Endothelial cell of umbilical vein (primary cell): ENCODE data around the gene USP12. TPM values are rescaled to one million over a fixed set of nuclear protein-coding genes. Genes with fewer than 3 reads are reported as not detected.

Experiments used
- BruUV-seq: library from RNA; stranded (reverse); fragments of 400-500 nt; replicated peaks from 2 replicates; lab custom pipeline; 2021; lab: Mats Ljungman, UMichigan
- CTCF ChIA-PET: fragments of 300-600, 350-600 bp; sonication (Branson Sonifier 250); formaldehyde crosslinking; loops from one replicate; lab custom pipeline; 2021; ENCODE audit warnings: antibody characterized with exemption, inconsistent platforms; lab: Charles Lee
- POLR2A ChIA-PET: fragments of 300-600, 350-600 bp; sonication (Branson Sonifier 250); formaldehyde crosslinking; loops from one replicate; lab custom pipeline; 2021; ENCODE audit warnings: antibody characterized with exemption, inconsistent platforms; lab: Charles Lee
- DNase-seq: peaks from one replicate; pipeline ENCODE4 v3.0.0-alpha.2; 2011; ENCODE audit warnings: low read depth, low spot score
- FAIRE-seq: peaks from 2 replicates; lab custom pipeline; 2011; peaks lifted over from hg19 to GRCh38; lab: Jason Lieb, UNC
- H2AFZ ChIP-seq: 2 replicates; pipeline ENCODE4 v1.6.0; 2012; ENCODE audit warnings: low read depth, low read length, control low read depth, inconsistent platforms
- H3K27ac ChIP-seq: 2 replicates; pipeline ENCODE4 v1.5.1; 2011; ENCODE audit warnings: low read depth, mild to moderate bottlenecking, control low read depth, low read length, moderate library complexity; ENCODE audit not compliant: insufficient read depth
- H3K27me3 ChIP-seq, 2 experiments: 2 replicates each; pipeline versions ENCODE4 v1.6.0 to v1.6.1; 2011; ENCODE audit warnings: low read length in 2 of 2, mixed read lengths in 1 of 2; ENCODE audit not compliant: control insufficient read depth in 2 of 2, insufficient read depth in 2 of 2
- H3K36me3 ChIP-seq, 2 experiments: 2 replicates in 1 of 2; 3 replicates in 1 of 2; pipeline ENCODE4 v1.5.1; 2011; ENCODE audit warnings: low read length in 2 of 2, mild to moderate bottlenecking in 1 of 2, moderate library complexity in 1 of 2; ENCODE audit not compliant: control insufficient read depth in 2 of 2, insufficient read depth in 2 of 2; ENCODE audit errors: extremely low read depth in 1 of 2
- H3K4me1 ChIP-seq: 3 replicates; pipeline ENCODE4 v1.5.1; 2011; ENCODE audit warnings: mild to moderate bottlenecking, low read length; ENCODE audit not compliant: control insufficient read depth, insufficient read depth; ENCODE audit errors: extremely low read depth
- H3K4me2 ChIP-seq: 2 replicates; pipeline ENCODE4 v1.6.1; 2011; ENCODE audit warnings: low read length, control low read depth, mixed read lengths; ENCODE audit not compliant: insufficient read depth
- H3K4me3 ChIP-seq, 3 experiments: fragments of 200-600 bp in 1 of 3; sonication (generic), shearing (Covaris generic) in 1 of 3; replicated peaks in 1 of 3; 2 replicates each; pipeline ENCODE4 v1.5.1; 2011 to 2016; ENCODE audit warnings: control low read depth in 3 of 3, low read length in 3 of 3, mild to moderate bottlenecking in 2 of 3, inconsistent platforms in 1 of 3, low read depth in 1 of 3, moderate library complexity in 1 of 3; ENCODE audit not compliant: insufficient read depth in 1 of 3
- H3K79me2 ChIP-seq: 2 replicates; pipeline ENCODE4 v1.6.0; 2012; ENCODE audit warnings: low read length, inconsistent platforms; ENCODE audit not compliant: control insufficient read depth, insufficient read depth
- H3K9ac ChIP-seq: replicated peaks from 2 replicates; pipeline ENCODE3; 2011; ENCODE audit warnings: low read length, control low read depth; ENCODE audit not compliant: insufficient read depth; ENCODE audit errors: extremely low read depth
- H3K9me1 ChIP-seq: replicated peaks from 3 replicates; pipeline ENCODE4 v1.6.0; 2011; ENCODE audit warnings: mild to moderate bottlenecking, low read length; ENCODE audit not compliant: control insufficient read depth, insufficient read depth; ENCODE audit errors: extremely low read depth
- H3K9me3 ChIP-seq: replicated peaks from 2 replicates; pipeline ENCODE4 v1.5.1; 2012; ENCODE audit warnings: low read length, inconsistent platforms; ENCODE audit not compliant: control insufficient read depth, insufficient read depth
- H4K20me1 ChIP-seq: replicated peaks from 2 replicates; pipeline ENCODE3; 2011; ENCODE audit warnings: mild to moderate bottlenecking, low read length; ENCODE audit not compliant: control insufficient read depth, insufficient read depth; ENCODE audit errors: extremely low read depth
- CTCF ChIP-seq, 2 donors: IDR thresholded peaks; 1 replicate in 1 of 2; 2 replicates in 1 of 2; pipeline ENCODE4 v1.5.1; 2011; ENCODE audit warnings: low read length in 2 of 2, mild to moderate bottlenecking in 2 of 2, moderate library complexity in 2 of 2, control low read depth in 1 of 2, inconsistent platforms in 1 of 2, low read depth in 1 of 2; ENCODE audit not compliant: insufficient read depth in 1 of 2; ENCODE audit errors: extremely low read depth in 1 of 2
- EZH2 ChIP-seq: IDR thresholded peaks from 2 replicates; pipeline ENCODE4 v1.6.1; 2012; ENCODE audit warnings: borderline replicate concordance, low read depth, mild to moderate bottlenecking, moderate library complexity, low read length, inconsistent platforms; ENCODE audit not compliant: severe bottlenecking
- FOS ChIP-seq: IDR thresholded peaks from 2 replicates; pipeline ENCODE4 v1.6.1; 2011; ENCODE audit warnings: mild to moderate bottlenecking, low read length, moderate library complexity, borderline replicate concordance; ENCODE audit not compliant: insufficient read depth
- GATA2 ChIP-seq: IDR thresholded peaks from 2 replicates; pipeline ENCODE4 v1.7.0; 2011; ENCODE audit warnings: low read depth, mild to moderate bottlenecking, moderate library complexity, mixed read lengths, low read length; ENCODE audit not compliant: insufficient read length, insufficient read depth
- JUN ChIP-seq: IDR thresholded peaks from 2 replicates; pipeline ENCODE4 v1.6.1; 2011; ENCODE audit warnings: borderline replicate concordance, low read depth; ENCODE audit not compliant: insufficient read length, insufficient read depth
- MAX ChIP-seq: IDR thresholded peaks from 2 replicates; pipeline ENCODE4 v1.6.1; 2011; ENCODE audit not compliant: insufficient read depth, insufficient read length
- MYC ChIP-seq: IDR thresholded peaks from one replicate; pipeline ENCODE4 v1.6.1; 2011; ENCODE audit warnings: mild to moderate bottlenecking, low read depth, low read length
- POLR2A ChIP-seq: IDR thresholded peaks from 2 replicates; pipeline ENCODE4 v1.6.1; 2012; ENCODE audit warnings: low read depth, mild to moderate bottlenecking, control low read depth, low read length
- POLR2AphosphoS5 ChIP-seq: IDR thresholded peaks from 2 replicates; pipeline ENCODE4 v1.6.1; 2012; ENCODE audit warnings: low read depth, mild to moderate bottlenecking, control low read depth, low read length, moderate library complexity; ENCODE audit not compliant: insufficient read depth
- dilution Hi-C: fragments of 300-500 bp; cut with MboI; formaldehyde crosslinking; loops from one replicate; pipeline ENCODE4 v1.15.0; 2019; ENCODE audit warnings: low sequenced_read_pairs; ENCODE audit not compliant: extremely low pct_ligation_motif_present
- intact Hi-C: fragments of 100-400 bp; cut with micrococcal nuclease; formaldehyde crosslinking; loops from one replicate; pipeline ENCODE4 v1.10.0; 2022
- polyA plus RNA-seq, 4 experiments: library from polyadenylated mRNA; depleted of rRNA in 3 of 4; stranded (reverse) in 3 of 4; unstranded in 1 of 4; fragments of >200 nt; gene quantifications; 2 replicates each; pipeline versions ENCODE4 v1.2.1 to v1.2.3, GENCODE V29; 2011 to 2012; ENCODE audit warnings: missing spikeins in 1 of 4
- total RNA-seq: library from RNA; stranded (reverse); gene quantifications from 2 replicates; pipeline ENCODE4 v1.2.3, GENCODE V29; 2021

Gene USP12
- total and polyA plus RNA-seq, 2 donors (not counting 3 experiments of a cell fraction or from before 2014, with no cell fraction given) = 6.2 to 33.4 TPM

- peaks cover 94% of the 10 kb centered on the region for H3K79me2 ChIP-seq
- peaks cover 7% of the 10 kb centered on the region for H3K4me1 ChIP-seq
- TF ChIP-seq POLR2AphosphoS5 = no peak
- no peak for TF ChIP-seq POLR2A
- TF ChIP-seq MAX = no peak
- no peak for TF ChIP-seq GATA2
- no peak for TF ChIP-seq JUN
- no peak for TF ChIP-seq FOS
- FAIRE-seq = no peak
- no peak overlapping the region for H3K27ac ChIP-seq
- no peak overlapping the region for H2AFZ ChIP-seq
- peaks cover 0 to 3% of the 10 kb centered on the region in 2 experiments for H3K36me3 ChIP-seq
- H3K9me3 ChIP-seq = no peaks in the 10 kb centered on the region
- H3K9ac ChIP-seq = no peak overlapping the region
- no TSS peak for BruUV-seq
- H3K4me3 ChIP-seq = no peak overlapping the region
- dilution Hi-C loops = no loop called here
- intact Hi-C loops = no loop called here
- no peaks in the 10 kb centered on the region for H3K27me3 ChIP-seq
- ChIA-PET POLR2A (no interaction called here), CTCF (no interaction called here)
- no peak overlapping the region for H3K4me2 ChIP-seq
- no peaks in the 10 kb centered on the region for H3K9me1 ChIP-seq
- no peak for DNase-seq
- peaks cover 14% of the 10 kb centered on the region for H4K20me1 ChIP-seq
Observed at GRCh38 chr13:27125357-27126282, 46.0 kb downstream of the USP12 start.

GRCh38 chr13:27124571-27124970 is 47.0 kb downstream of the USP12 start:
- peaks cover 12% of the 10 kb centered on the region for H4K20me1 ChIP-seq
- no peaks in the 10 kb centered on the region for H3K27me3 ChIP-seq
- H3K9me3 ChIP-seq = no peaks in the 10 kb centered on the region
- TF ChIP-seq MYC = no peak
- no peak for TF ChIP-seq CTCF (IDR thresholded peaks at IDR 0.05; ENCODE audit: extremely low read depth in 1 of 2, insufficient read depth in 1 of 2, low read depth in 1 of 2, low read length in 2 of 2)
- no peak for TF ChIP-seq JUN
- TF ChIP-seq EZH2 = no peak
- TF ChIP-seq FOS = no peak
- no peak for TF ChIP-seq POLR2A
- no peak for TF ChIP-seq GATA2
- TF ChIP-seq POLR2AphosphoS5 = no peak
- no peak for TF ChIP-seq MAX
- intact Hi-C loops (no loop called here), dilution Hi-C loops (no loop called here)
- no peak overlapping the region for H3K4me2 ChIP-seq
- H3K79me2 ChIP-seq = peaks cover 94% of the 10 kb centered on the region
- ChIA-PET CTCF (no interaction called here), POLR2A (no interaction called here)
- peaks cover 0 to 3% of the 10 kb centered on the region in 2 experiments for H3K36me3 ChIP-seq
- H3K27ac ChIP-seq = no peak overlapping the region
- peaks cover 9% of the 10 kb centered on the region for H3K4me1 ChIP-seq
- BruUV-seq = no TSS peak
- no peak overlapping the region for H3K4me3 ChIP-seq
- no peak for FAIRE-seq
- H2AFZ ChIP-seq = no peak overlapping the region
- DNase-seq = no peak
- H3K9ac ChIP-seq = no peak overlapping the region
- H3K9me1 ChIP-seq = no peaks in the 10 kb centered on the region
